ENCODE measurements around the gene ZNF423. TPM values are rescaled to one million over a fixed set of nuclear protein-coding genes. Genes with fewer than 3 reads are reported as not detected.

ZNF423 gene
- total and polyA plus RNA-seq, 12 donors = 1.7 to 10.6 (median 5.5) TPM

DNA sequence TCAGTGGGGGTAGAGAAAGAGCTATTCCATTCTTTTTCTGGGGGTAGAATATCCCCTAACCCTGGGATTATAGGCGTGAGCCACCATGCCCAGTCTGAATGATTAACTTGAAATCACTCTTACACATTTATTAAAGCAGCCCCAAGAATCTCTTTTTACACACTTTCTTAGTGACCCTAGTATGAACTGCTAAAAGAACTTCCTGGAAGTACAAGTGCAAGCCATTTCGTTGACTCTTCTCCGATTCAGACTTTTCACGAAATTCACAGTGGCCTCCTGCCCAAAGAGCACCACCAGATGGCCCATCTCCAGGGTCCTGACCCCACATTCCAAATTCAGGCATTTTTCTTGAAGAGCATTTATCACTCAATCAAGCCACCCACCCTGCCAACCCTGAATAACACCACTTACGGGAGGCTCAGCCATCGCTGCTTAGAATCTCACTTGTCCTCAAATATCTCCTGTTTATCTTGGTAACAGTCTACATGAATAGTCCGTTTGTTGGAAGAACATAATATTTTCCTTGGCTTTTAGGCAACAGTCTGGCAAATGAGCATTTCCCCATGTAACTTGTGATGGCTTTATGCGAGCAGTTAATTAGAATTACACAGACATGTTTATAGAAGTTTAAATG is 28.0 kb downstream of the ZNF423 start:
- 63 to 75% (median 69%) methylated on average over 8 of the region's 8 CpGs for WGBS, 4 donors
- no peaks in the 10 kb centered on the region for H3K9me3 ChIP-seq (replicated peaks in 1 of 3)
- H3K4me1 ChIP-seq (replicated peaks in 1 of 2) = peaks cover 0 to 17% of the 10 kb centered on the region in 2 donors
- no peaks in the 10 kb centered on the region for H3K36me3 ChIP-seq (replicated peaks in 1 of 2)
- DNase-seq = peak in 1 of 7 donors; percentile 32
- H3K4me3 ChIP-seq = no peak overlapping the region
- no peaks in the 10 kb centered on the region for H3K27me3 ChIP-seq
- intact Hi-C loops (cut with DNase I) = no loop called here
- TF ChIP-seq, protein P1, sequence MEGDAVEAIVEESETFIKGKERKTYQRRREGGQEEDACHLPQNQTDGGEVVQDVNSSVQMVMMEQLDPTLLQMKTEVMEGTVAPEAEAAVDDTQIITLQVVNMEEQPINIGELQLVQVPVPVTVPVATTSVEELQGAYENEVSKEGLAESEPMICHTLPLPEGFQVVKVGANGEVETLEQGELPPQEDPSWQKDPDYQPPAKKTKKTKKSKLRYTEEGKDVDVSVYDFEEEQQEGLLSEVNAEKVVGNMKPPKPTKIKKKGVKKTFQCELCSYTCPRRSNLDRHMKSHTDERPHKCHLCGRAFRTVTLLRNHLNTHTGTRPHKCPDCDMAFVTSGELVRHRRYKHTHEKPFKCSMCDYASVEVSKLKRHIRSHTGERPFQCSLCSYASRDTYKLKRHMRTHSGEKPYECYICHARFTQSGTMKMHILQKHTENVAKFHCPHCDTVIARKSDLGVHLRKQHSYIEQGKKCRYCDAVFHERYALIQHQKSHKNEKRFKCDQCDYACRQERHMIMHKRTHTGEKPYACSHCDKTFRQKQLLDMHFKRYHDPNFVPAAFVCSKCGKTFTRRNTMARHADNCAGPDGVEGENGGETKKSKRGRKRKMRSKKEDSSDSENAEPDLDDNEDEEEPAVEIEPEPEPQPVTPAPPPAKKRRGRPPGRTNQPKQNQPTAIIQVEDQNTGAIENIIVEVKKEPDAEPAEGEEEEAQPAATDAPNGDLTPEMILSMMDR (IDR thresholded peaks at IDR 0.05) = no peak
- TF ChIP-seq POLR2A (IDR thresholded peaks at IDR 0.05) = no peak
- peak overlapping the region in 2 of 5 donors; percentile 44 to 47 for H3K27ac ChIP-seq

DNA sequence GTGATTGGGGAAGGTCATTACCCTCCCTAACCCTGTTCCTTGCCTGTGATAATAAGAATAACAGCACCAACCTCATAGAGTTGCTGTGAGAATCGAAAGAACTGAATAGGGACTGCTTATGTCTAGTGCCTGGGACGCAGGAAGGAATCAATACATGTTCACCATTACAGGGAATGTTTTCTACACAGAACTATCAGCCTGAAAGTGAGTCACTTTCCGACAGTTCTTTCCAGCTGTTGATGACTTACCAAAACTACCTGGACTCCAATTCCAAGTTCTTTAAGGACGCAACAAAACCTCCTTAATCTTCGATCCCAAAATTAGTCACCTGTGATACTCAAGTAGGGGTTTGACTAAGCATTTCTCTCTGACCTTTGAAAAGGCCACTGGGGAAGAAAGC is 29.4 kb downstream of the ZNF423 start:
- no peak for DNase-seq
- intact Hi-C loops (cut with DNase I) = no loop called here
- H3K4me1 ChIP-seq (replicated peaks in 1 of 2) = peaks cover 0 to 17% of the 10 kb centered on the region in 2 donors
- 74 to 85% (median 80%) methylated on average over 5 of the region's 5 CpGs for WGBS, 4 donors
- peak overlapping the region in 1 of 5 donors; percentile 10 for H3K27ac ChIP-seq
- no peaks in the 10 kb centered on the region for H3K9me3 ChIP-seq (replicated peaks in 1 of 3)
- TF ChIP-seq, protein P1 (IDR thresholded peaks at IDR 0.05) = no peak
- no peak for TF ChIP-seq POLR2A (IDR thresholded peaks at IDR 0.05)
- H3K4me3 ChIP-seq = no peak overlapping the region
- H3K27me3 ChIP-seq = no peaks in the 10 kb centered on the region
- H3K36me3 ChIP-seq (replicated peaks in 1 of 2) = no peaks in the 10 kb centered on the region

DNA sequence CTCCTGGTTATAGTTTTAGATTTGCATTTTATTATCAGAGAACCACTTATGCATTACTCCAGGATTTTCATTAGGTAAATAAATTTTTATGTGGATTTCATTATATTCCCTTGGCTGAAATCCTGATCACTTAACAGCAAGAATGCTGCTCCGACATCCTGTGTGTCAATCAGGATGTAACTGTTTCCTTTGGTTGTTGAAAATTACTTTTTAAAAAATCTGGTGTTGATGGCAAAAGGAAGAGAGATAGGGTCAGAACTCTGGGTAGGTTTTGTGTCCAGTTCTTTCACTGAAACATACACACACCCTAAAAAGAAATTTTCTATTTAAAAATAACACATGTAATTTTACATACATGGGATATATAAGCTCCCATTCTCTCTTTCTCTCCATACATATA is 30.9 kb downstream of the ZNF423 start:
- no peak overlapping the region for H3K27ac ChIP-seq
- intact Hi-C loops (cut with DNase I) = no loop called here
- no peak for DNase-seq

DNA sequence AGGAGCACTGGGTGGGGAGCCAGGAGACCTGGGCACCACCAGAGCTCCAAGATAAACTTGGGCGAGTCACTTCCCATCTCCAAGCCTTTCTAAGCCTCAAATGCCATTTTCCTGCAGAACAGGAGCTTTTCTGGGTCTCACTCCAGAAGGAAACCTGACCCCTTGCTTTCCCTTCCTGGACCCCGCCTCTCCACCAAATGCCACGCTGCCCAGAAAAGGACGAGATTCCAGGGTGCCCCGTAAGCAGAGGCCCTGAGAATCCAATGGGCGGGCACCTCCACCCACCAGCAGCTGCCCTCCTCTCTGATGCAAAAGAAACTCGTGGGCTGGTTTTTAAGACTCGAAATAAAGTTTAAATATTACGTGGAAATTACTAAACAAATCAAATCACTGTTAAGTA is 31.3 kb downstream of the ZNF423 start:
- WGBS, 4 donors = 65 to 74% (median 71%) methylated on average over 9 of the region's 9 CpGs
- TF ChIP-seq, protein P1 (IDR thresholded peaks at IDR 0.05) = no peak
- TF ChIP-seq POLR2A (IDR thresholded peaks at IDR 0.05) = no peak
- no peak for DNase-seq
- Histone ChIP-seq H3K9me3 (replicated peaks in 1 of 3) (no peaks in the 10 kb centered on the region), H3K27me3 (no peaks in the 10 kb centered on the region), H3K36me3 (replicated peaks in 1 of 2) (no peaks in the 10 kb centered on the region), H3K4me1 (replicated peaks in 1 of 2) (peaks cover 0 to 17% of the 10 kb centered on the region in 2 donors), H3K4me3 (no peak overlapping the region), H3K27ac (peak overlapping the region in 1 of 5 donors; percentile 44)
- intact Hi-C loops (cut with DNase I) = no loop called here

More for the DNA sequence above, 30.9 kb downstream of the ZNF423 start:
- Histone ChIP-seq H3K27me3 (no peaks in the 10 kb centered on the region), H3K4me1 (replicated peaks in 1 of 2) (peaks cover 0 to 17% of the 10 kb centered on the region in 2 donors), H3K9me3 (replicated peaks in 1 of 3) (no peaks in the 10 kb centered on the region), H3K36me3 (replicated peaks in 1 of 2) (no peaks in the 10 kb centered on the region), H3K4me3 (no peak overlapping the region)
- WGBS, 4 donors = 53 to 79% (median 71%) methylated on average over 1 of the region's 1 CpG
- no peak for TF ChIP-seq POLR2A (IDR thresholded peaks at IDR 0.05)
- TF ChIP-seq, protein P1 (IDR thresholded peaks at IDR 0.05) = no peak
